ENCODE measurements around the gene GNAI1. TPM values are rescaled to one million over a fixed set of nuclear protein-coding genes. Genes with fewer than 3 reads are reported as not detected.

The GNAI1 gene
- total RNA-seq, 2 donors from 2014 or later = 9.2 to 11.5 TPM

DNA sequence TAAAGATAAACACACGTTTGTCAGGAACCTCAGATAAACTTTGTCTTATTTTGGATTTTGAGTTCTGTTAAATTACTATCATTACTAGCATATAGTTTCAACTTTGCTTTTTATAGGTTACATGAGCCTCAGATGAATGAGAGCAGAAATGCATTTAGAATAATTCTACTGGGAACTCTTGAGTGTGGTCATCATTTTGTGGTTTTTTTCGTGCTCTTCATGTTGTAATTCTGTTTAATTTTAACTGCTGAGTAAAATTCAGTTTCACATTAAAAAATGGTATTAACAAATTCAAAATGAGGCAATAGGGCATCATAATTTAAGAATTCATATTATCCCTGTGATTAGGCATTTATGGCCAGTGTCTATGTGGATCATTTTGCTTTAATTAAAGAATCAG, 72.9 kb downstream of the GNAI1 start:
- no peak for DNase-seq (ENCODE audit: low spot score)
- no peak overlapping the region for H3K27ac ChIP-seq
- H3K27me3 ChIP-seq = no peaks in the 10 kb centered on the region
- H3K36me3 ChIP-seq = peaks cover 7% of the 10 kb centered on the region
- H3K9me3 ChIP-seq = no peaks in the 10 kb centered on the region
- H3K4me3 ChIP-seq = no peak overlapping the region
- TF ChIP-seq, protein P1, sequence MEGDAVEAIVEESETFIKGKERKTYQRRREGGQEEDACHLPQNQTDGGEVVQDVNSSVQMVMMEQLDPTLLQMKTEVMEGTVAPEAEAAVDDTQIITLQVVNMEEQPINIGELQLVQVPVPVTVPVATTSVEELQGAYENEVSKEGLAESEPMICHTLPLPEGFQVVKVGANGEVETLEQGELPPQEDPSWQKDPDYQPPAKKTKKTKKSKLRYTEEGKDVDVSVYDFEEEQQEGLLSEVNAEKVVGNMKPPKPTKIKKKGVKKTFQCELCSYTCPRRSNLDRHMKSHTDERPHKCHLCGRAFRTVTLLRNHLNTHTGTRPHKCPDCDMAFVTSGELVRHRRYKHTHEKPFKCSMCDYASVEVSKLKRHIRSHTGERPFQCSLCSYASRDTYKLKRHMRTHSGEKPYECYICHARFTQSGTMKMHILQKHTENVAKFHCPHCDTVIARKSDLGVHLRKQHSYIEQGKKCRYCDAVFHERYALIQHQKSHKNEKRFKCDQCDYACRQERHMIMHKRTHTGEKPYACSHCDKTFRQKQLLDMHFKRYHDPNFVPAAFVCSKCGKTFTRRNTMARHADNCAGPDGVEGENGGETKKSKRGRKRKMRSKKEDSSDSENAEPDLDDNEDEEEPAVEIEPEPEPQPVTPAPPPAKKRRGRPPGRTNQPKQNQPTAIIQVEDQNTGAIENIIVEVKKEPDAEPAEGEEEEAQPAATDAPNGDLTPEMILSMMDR (IDR thresholded peaks at IDR 0.05) = no peak
- H3K4me1 ChIP-seq = no peaks in the 10 kb centered on the region

DNA sequence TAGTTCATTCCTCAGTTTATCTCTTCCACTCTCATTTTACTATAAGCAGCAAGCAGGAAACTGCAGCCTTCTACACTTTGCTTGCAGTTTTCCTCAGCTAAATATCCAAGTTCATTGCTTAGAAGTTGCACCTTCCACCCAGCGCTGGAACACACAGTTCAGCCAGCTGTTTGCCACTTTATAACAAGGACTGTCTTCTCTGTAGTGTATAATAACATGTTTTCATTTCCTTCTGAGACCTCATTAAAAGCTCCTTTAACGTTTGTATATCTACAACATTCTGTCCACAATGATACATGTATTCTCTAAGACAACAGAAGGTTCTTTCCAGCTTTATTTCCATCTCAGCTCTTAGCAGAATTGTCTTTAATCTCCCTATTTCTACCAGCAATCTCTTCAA, 74.1 kb downstream of the GNAI1 start:
- H3K9me3 ChIP-seq = no peaks in the 10 kb centered on the region
- H3K27ac ChIP-seq = no peak overlapping the region
- H3K36me3 ChIP-seq = peaks cover 7% of the 10 kb centered on the region
- H3K27me3 ChIP-seq = no peaks in the 10 kb centered on the region
- DNase-seq (ENCODE audit: low spot score) = no peak
- no peaks in the 10 kb centered on the region for H3K4me1 ChIP-seq
- TF ChIP-seq, protein P1 (IDR thresholded peaks at IDR 0.05) = no peak
- H3K4me3 ChIP-seq = no peak overlapping the region

DNA sequence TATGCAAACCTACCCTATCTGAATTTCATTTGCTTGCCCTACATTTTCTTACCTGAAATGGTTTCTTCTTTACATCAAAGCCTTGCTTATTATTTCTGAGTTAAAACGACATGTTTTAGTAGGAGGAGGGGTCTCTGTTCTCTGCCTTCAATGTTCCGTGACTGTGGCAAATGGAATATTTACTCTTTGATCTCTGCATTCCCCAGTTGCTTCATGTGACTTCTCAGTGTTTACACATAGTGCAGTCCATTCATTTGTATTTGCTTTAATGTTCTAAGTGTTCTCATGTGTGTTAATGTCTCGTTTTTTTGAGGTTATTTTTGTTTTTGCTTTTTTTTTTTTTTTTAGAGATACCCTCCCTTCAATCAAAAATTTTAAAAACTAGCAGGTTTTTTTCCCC, 75.8 kb downstream of the GNAI1 start:
- peaks cover 7% of the 10 kb centered on the region for H3K36me3 ChIP-seq
- TF ChIP-seq, protein P1 (IDR thresholded peaks at IDR 0.05) = no peak

DNA sequence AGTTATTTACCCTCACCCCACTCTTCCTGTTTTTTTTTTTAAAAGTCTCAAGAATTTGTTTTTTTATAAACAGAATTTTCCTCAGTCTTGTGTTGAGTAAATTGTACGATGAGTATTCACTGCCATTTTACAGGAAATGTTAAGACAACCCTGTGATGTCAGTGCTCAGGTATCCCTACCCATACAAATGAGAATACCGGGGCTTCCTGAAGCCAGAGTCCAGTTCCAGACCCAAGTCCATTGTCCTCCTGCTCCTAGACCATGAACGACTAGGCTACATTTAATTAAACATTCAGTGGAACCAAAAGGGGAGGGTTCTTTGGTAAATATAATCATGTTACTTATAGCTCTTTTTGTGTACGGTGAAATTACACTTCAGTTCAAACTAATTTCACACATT, 79.2 kb downstream of the GNAI1 start:
- Histone ChIP-seq H3K4me1 (no peaks in the 10 kb centered on the region), H3K27ac (no peak overlapping the region), H3K27me3 (no peaks in the 10 kb centered on the region), H3K4me3 (no peak overlapping the region), H3K36me3 (peaks cover 7% of the 10 kb centered on the region), H3K9me3 (no peaks in the 10 kb centered on the region)
- DNase-seq (ENCODE audit: low spot score) = no peak
- TF ChIP-seq, protein P1 (IDR thresholded peaks at IDR 0.05) = no peak

More for the DNA sequence above, 75.8 kb downstream of the GNAI1 start:
- H3K4me1 ChIP-seq = no peaks in the 10 kb centered on the region
- no peaks in the 10 kb centered on the region for H3K27me3 ChIP-seq
- H3K4me3 ChIP-seq = no peak overlapping the region
- H3K27ac ChIP-seq = no peak overlapping the region
- DNase-seq (ENCODE audit: low spot score) = no peak
- no peaks in the 10 kb centered on the region for H3K9me3 ChIP-seq

DNA sequence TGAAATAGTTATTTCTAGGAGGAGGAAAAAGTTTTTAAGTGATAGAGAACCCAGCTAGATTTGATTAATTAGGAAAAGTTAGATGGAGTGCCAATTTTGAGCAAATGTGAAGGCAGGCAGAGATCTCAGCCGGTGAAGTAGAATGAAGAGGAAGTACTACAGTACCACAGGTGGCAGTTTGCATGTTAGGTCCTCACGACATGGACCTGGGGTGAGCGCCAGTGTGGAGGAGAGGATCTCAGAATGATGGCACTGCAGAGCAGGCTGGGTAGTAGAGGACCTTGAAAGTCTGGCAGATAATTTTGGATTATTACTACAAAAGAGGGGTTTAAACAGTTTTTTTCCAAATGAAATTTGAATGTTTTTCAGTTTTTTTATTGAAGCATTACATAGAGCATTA, 81.1 kb downstream of the GNAI1 start:
- no peak overlapping the region for H3K27ac ChIP-seq
- TF ChIP-seq, protein P1 (IDR thresholded peaks at IDR 0.05) = no peak
- no peaks in the 10 kb centered on the region for H3K9me3 ChIP-seq
- no peaks in the 10 kb centered on the region for H3K4me1 ChIP-seq
- peaks cover 7% of the 10 kb centered on the region for H3K36me3 ChIP-seq
- no peaks in the 10 kb centered on the region for H3K27me3 ChIP-seq
- H3K4me3 ChIP-seq = no peak overlapping the region
- no peak for DNase-seq (ENCODE audit: low spot score)

Measured in right atrium auricular region (tissue), 2 donors.